Endothelial cell of umbilical vein (primary cell): ENCODE measurements around the gene EML3. TPM values are rescaled to one million over a fixed set of nuclear protein-coding genes. Genes with fewer than 3 reads are reported as not detected.
A peak's percentile ranks its signal among the peaks of the same experiment; 100 is the strongest.

Experiments
- BruUV-seq: library from RNA; stranded (reverse); fragments of 400-500 nt; replicated peaks from 2 replicates; lab custom pipeline; 2021; lab: Mats Ljungman, UMichigan
- CTCF ChIA-PET: fragments of 300-600, 350-600 bp; sonication (Branson Sonifier 250); formaldehyde crosslinking; loops from one replicate; lab custom pipeline; 2021; ENCODE audit warnings: antibody characterized with exemption, inconsistent platforms; lab: Charles Lee
- POLR2A ChIA-PET: fragments of 300-600, 350-600 bp; sonication (Branson Sonifier 250); formaldehyde crosslinking; loops from one replicate; lab custom pipeline; 2021; ENCODE audit warnings: antibody characterized with exemption, inconsistent platforms; lab: Charles Lee
- DNase-seq: peaks from one replicate; pipeline ENCODE4 v3.0.0-alpha.2; 2011; ENCODE audit warnings: low read depth, low spot score
- FAIRE-seq: peaks from 2 replicates; lab custom pipeline; 2011; peaks lifted over from hg19 to GRCh38; lab: Jason Lieb, UNC
- H2AFZ ChIP-seq: 2 replicates; pipeline ENCODE4 v1.6.0; 2012; ENCODE audit warnings: low read depth, low read length, control low read depth, inconsistent platforms
- H3K27ac ChIP-seq: 2 replicates; pipeline ENCODE4 v1.5.1; 2011; ENCODE audit warnings: low read depth, mild to moderate bottlenecking, control low read depth, low read length, moderate library complexity; ENCODE audit not compliant: insufficient read depth
- H3K27me3 ChIP-seq, 2 experiments: 2 replicates each; pipeline versions ENCODE4 v1.6.0 to v1.6.1; 2011; ENCODE audit warnings: low read length in 2 of 2, mixed read lengths in 1 of 2; ENCODE audit not compliant: control insufficient read depth in 2 of 2, insufficient read depth in 2 of 2
- H3K36me3 ChIP-seq, 2 experiments: 2 replicates in 1 of 2; 3 replicates in 1 of 2; pipeline ENCODE4 v1.5.1; 2011; ENCODE audit warnings: low read length in 2 of 2, mild to moderate bottlenecking in 1 of 2, moderate library complexity in 1 of 2; ENCODE audit not compliant: control insufficient read depth in 2 of 2, insufficient read depth in 2 of 2; ENCODE audit errors: extremely low read depth in 1 of 2
- H3K4me1 ChIP-seq: 3 replicates; pipeline ENCODE4 v1.5.1; 2011; ENCODE audit warnings: mild to moderate bottlenecking, low read length; ENCODE audit not compliant: control insufficient read depth, insufficient read depth; ENCODE audit errors: extremely low read depth
- H3K4me2 ChIP-seq: 2 replicates; pipeline ENCODE4 v1.6.1; 2011; ENCODE audit warnings: low read length, control low read depth, mixed read lengths; ENCODE audit not compliant: insufficient read depth
- H3K4me3 ChIP-seq, 3 experiments: fragments of 200-600 bp in 1 of 3; sonication (generic), shearing (Covaris generic) in 1 of 3; replicated peaks in 1 of 3; 2 replicates each; pipeline ENCODE4 v1.5.1; 2011 to 2016; ENCODE audit warnings: control low read depth in 3 of 3, low read length in 3 of 3, mild to moderate bottlenecking in 2 of 3, inconsistent platforms in 1 of 3, low read depth in 1 of 3, moderate library complexity in 1 of 3; ENCODE audit not compliant: insufficient read depth in 1 of 3
- H3K79me2 ChIP-seq: 2 replicates; pipeline ENCODE4 v1.6.0; 2012; ENCODE audit warnings: low read length, inconsistent platforms; ENCODE audit not compliant: control insufficient read depth, insufficient read depth
- H3K9ac ChIP-seq: replicated peaks from 2 replicates; pipeline ENCODE3; 2011; ENCODE audit warnings: low read length, control low read depth; ENCODE audit not compliant: insufficient read depth; ENCODE audit errors: extremely low read depth
- H3K9me1 ChIP-seq: replicated peaks from 3 replicates; pipeline ENCODE4 v1.6.0; 2011; ENCODE audit warnings: mild to moderate bottlenecking, low read length; ENCODE audit not compliant: control insufficient read depth, insufficient read depth; ENCODE audit errors: extremely low read depth
- H3K9me3 ChIP-seq: replicated peaks from 2 replicates; pipeline ENCODE4 v1.5.1; 2012; ENCODE audit warnings: low read length, inconsistent platforms; ENCODE audit not compliant: control insufficient read depth, insufficient read depth
- H4K20me1 ChIP-seq: replicated peaks from 2 replicates; pipeline ENCODE3; 2011; ENCODE audit warnings: mild to moderate bottlenecking, low read length; ENCODE audit not compliant: control insufficient read depth, insufficient read depth; ENCODE audit errors: extremely low read depth
- CTCF ChIP-seq, 2 donors: IDR thresholded peaks; 1 replicate in 1 of 2; 2 replicates in 1 of 2; pipeline ENCODE4 v1.5.1; 2011; ENCODE audit warnings: low read length in 2 of 2, mild to moderate bottlenecking in 2 of 2, moderate library complexity in 2 of 2, control low read depth in 1 of 2, inconsistent platforms in 1 of 2, low read depth in 1 of 2; ENCODE audit not compliant: insufficient read depth in 1 of 2; ENCODE audit errors: extremely low read depth in 1 of 2
- EZH2 ChIP-seq: IDR thresholded peaks from 2 replicates; pipeline ENCODE4 v1.6.1; 2012; ENCODE audit warnings: borderline replicate concordance, low read depth, mild to moderate bottlenecking, moderate library complexity, low read length, inconsistent platforms; ENCODE audit not compliant: severe bottlenecking
- FOS ChIP-seq: IDR thresholded peaks from 2 replicates; pipeline ENCODE4 v1.6.1; 2011; ENCODE audit warnings: mild to moderate bottlenecking, low read length, moderate library complexity, borderline replicate concordance; ENCODE audit not compliant: insufficient read depth
- JUN ChIP-seq: IDR thresholded peaks from 2 replicates; pipeline ENCODE4 v1.6.1; 2011; ENCODE audit warnings: borderline replicate concordance, low read depth; ENCODE audit not compliant: insufficient read length, insufficient read depth
- MAX ChIP-seq: IDR thresholded peaks from 2 replicates; pipeline ENCODE4 v1.6.1; 2011; ENCODE audit not compliant: insufficient read depth, insufficient read length
- MYC ChIP-seq: IDR thresholded peaks from one replicate; pipeline ENCODE4 v1.6.1; 2011; ENCODE audit warnings: mild to moderate bottlenecking, low read depth, low read length
- POLR2A ChIP-seq: IDR thresholded peaks from 2 replicates; pipeline ENCODE4 v1.6.1; 2012; ENCODE audit warnings: low read depth, mild to moderate bottlenecking, control low read depth, low read length
- POLR2AphosphoS5 ChIP-seq: IDR thresholded peaks from 2 replicates; pipeline ENCODE4 v1.6.1; 2012; ENCODE audit warnings: low read depth, mild to moderate bottlenecking, control low read depth, low read length, moderate library complexity; ENCODE audit not compliant: insufficient read depth
- dilution Hi-C: fragments of 300-500 bp; cut with MboI; formaldehyde crosslinking; loops from one replicate; pipeline ENCODE4 v1.15.0; 2019; ENCODE audit warnings: low sequenced_read_pairs; ENCODE audit not compliant: extremely low pct_ligation_motif_present
- intact Hi-C: fragments of 100-400 bp; cut with micrococcal nuclease; formaldehyde crosslinking; loops from one replicate; pipeline ENCODE4 v1.10.0; 2022
- polyA plus RNA-seq, 4 experiments: library from polyadenylated mRNA; depleted of rRNA in 3 of 4; stranded (reverse) in 3 of 4; unstranded in 1 of 4; fragments of >200 nt; gene quantifications; 2 replicates each; pipeline versions ENCODE4 v1.2.1 to v1.2.3, GENCODE V29; 2011 to 2012; ENCODE audit warnings: missing spikeins in 1 of 4
- total RNA-seq: library from RNA; stranded (reverse); gene quantifications from 2 replicates; pipeline ENCODE4 v1.2.3, GENCODE V29; 2021

EML3 gene
- total and polyA plus RNA-seq, 2 donors (not counting 3 experiments of a cell fraction or from before 2014, with no cell fraction given) = 75.7 to 101 TPM

- CTCF ChIA-PET = interaction anchor here (0.9 to 1.5 kb wide), 3 partner anchors 13 to 174 kb away, joined by 4 to 10 read pairs (median 5); no protein-coding TSS in a partner anchor
- Histone ChIP-seq H3K4me3 (peak overlapping the region in 1 of 3 experiments; percentile 92), H2AFZ (no peak overlapping the region), H3K27ac (peak overlapping the region; percentile 19), H3K79me2 (peaks cover 45% of the 10 kb centered on the region), H3K36me3 (peaks cover 28 to 38% of the 10 kb centered on the region in 2 experiments), H4K20me1 (no peaks in the 10 kb centered on the region), H3K4me1 (peaks cover 19% of the 10 kb centered on the region), H3K27me3 (no peaks in the 10 kb centered on the region), H3K9me3 (no peaks in the 10 kb centered on the region), H3K9me1 (no peaks in the 10 kb centered on the region), H3K9ac (peak overlapping the region; percentile 89), H3K4me2 (peak overlapping the region; percentile 89)
- DNase-seq = peak; percentile 98
- POLR2A ChIA-PET = interaction anchor here (0.7 to 1.3 kb wide), 6 partner anchors 25 to 80 kb away, joined by 3 to 6 read pairs (median 3); partner anchors contain the start of genes C11orf98, CSKMT, EEF1G and GANAB
- no TSS peak for BruUV-seq
- TF ChIP-seq POLR2A = no peak
- no peak for TF ChIP-seq MAX
- TF ChIP-seq FOS = no peak
- no peak for TF ChIP-seq JUN
- no peak for TF ChIP-seq MYC
- no peak for TF ChIP-seq EZH2
- peak; percentile 55 for TF ChIP-seq POLR2AphosphoS5
- intact Hi-C loops = loop anchor here (1.0 kb wide), 3 partner anchors 8 to 47 kb away; partner anchors contain the start of genes GANAB and TUT1
- peak; percentile 100 for FAIRE-seq
- dilution Hi-C loops = no loop called here
Observed at GRCh38 chr11:62599069-62599696, 13.4 kb downstream of the EML3 start.

GRCh38 chr11:62595124-62595523 lies 17.5 kb downstream of the EML3 start:
- DNase-seq = no peak
- FAIRE-seq = no peak
- dilution Hi-C loops = no loop called here

More at GRCh38 chr11:62595124-62595523, 17.5 kb downstream of the EML3 start:
- CTCF ChIA-PET = interaction anchor here (1.7 to 4.5 kb wide), 2 partner anchors 16 to 99 kb away, joined by 5 to 48 read pairs; partner anchors contain the start of genes EML3 and ROM1
- no TSS peak for BruUV-seq
- no peaks in the 10 kb centered on the region for H3K9me3 ChIP-seq
- no peaks in the 10 kb centered on the region for H3K9me1 ChIP-seq
- no peak overlapping the region for H3K9ac ChIP-seq
- intact Hi-C loops = no loop called here
- no peak overlapping the region for H3K4me3 ChIP-seq
- H4K20me1 ChIP-seq = no peaks in the 10 kb centered on the region
- H3K36me3 ChIP-seq = peaks cover 37 to 45% of the 10 kb centered on the region in 2 experiments
- H3K79me2 ChIP-seq = peaks cover 40% of the 10 kb centered on the region
- H2AFZ ChIP-seq = no peak overlapping the region
- no peak overlapping the region for H3K4me2 ChIP-seq
- no peaks in the 10 kb centered on the region for H3K27me3 ChIP-seq
- no peak overlapping the region for H3K27ac ChIP-seq
- H3K4me1 ChIP-seq = peaks cover 29% of the 10 kb centered on the region
- TF ChIP-seq CTCF (IDR thresholded peaks at IDR 0.05; ENCODE audit: extremely low read depth in 1 of 2, insufficient read depth in 1 of 2, low read depth in 1 of 2, low read length in 2 of 2) (no peak), POLR2A (no peak), JUN (no peak), FOS (no peak), MYC (no peak)
- POLR2A ChIA-PET = no interaction called here
